GM15510 (cell line): ENCODE measurements around the gene PHF20.

Source experiments
- POLR2A ChIP-seq: IDR thresholded peaks from 3 replicates; pipeline ENCODE4 v1.6.1; 2011; ENCODE audit warnings: borderline replicate concordance; ENCODE audit not compliant: insufficient read length; ENCODE audit errors: extremely low read depth

The PHF20 gene

DNA sequence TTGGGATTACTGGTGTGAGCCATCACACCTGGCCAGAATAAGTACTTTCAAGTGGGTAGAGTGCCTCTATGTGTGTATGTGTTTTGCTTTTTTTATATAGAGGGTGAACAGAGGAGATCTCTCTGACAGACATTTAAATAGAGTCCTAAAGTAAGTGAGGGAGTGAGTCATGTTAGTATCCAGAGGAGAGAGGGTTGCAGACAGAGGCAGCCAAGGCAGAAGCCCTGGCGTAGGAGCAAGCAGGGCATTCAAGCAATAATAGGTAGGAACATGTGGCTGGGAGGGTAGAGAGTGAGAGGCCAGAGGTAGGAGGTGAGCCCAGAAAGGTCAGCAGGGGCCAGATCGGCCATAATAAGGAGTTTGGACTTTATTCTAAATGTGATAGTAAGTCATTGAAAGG, 48.9 kb downstream of the PHF20 start:
- TF ChIP-seq POLR2A: no peak

DNA sequence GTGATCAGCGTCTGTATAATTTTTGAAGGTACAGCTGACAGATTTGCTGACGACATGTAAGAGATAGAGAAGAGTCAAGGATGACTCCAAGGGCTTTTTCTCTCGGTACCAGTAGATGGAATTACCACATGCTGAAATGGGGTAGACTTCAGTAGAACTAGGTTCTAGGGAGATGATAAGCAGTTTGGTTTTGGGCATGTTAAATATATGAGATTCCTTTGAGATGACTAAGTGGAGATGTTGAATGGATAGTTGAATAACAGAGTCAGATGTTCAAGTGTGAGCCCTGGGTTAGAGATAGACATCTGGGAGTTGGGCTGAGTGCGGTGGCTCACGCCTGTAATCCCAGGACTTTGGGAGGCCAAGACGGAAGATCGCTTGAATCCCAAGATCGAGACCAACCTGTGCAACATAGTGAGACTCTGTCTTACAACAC, 50.0 kb downstream of the PHF20 start:
- TF ChIP-seq POLR2A: no peak

DNA sequence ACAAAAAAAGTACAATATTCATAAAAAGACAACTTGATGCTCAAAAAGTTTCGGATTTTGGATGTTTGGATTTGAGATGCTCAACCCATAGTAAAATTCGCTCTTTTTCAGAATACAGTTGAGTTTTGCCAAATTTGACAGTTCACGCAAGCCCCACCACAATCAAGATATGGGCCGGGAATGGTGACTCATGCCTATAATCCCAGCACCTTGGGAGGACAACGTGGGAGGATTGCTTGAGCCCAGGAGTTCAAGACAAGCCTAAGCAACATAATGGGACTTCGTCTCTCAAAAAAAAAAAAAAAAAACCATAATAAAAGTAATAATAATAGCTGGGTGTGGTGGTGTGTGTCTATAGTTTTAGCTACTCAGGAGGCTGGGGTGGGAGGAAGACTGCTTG, 51.3 kb downstream of the PHF20 start:
- no peak for TF ChIP-seq POLR2A

DNA sequence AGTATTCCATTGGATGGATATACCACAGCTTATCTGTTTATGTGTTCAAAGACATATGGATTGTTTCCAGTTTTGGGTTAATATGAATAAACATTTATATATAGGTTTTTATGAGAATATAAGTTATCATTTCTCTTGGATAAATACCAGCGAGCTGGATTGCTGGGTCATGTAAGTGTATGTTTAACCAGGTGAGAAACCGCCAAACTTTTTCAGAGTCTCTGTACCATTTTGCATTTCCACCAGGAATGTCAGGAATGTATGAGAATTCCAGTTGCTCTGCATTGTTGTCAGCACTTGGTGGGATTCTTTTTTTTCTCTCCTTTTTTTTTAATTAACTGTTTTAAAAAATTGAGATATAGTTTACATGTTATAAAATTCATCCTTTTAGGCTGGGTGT, 52.1 kb downstream of the PHF20 start:
- TF ChIP-seq POLR2A: no peak

DNA sequence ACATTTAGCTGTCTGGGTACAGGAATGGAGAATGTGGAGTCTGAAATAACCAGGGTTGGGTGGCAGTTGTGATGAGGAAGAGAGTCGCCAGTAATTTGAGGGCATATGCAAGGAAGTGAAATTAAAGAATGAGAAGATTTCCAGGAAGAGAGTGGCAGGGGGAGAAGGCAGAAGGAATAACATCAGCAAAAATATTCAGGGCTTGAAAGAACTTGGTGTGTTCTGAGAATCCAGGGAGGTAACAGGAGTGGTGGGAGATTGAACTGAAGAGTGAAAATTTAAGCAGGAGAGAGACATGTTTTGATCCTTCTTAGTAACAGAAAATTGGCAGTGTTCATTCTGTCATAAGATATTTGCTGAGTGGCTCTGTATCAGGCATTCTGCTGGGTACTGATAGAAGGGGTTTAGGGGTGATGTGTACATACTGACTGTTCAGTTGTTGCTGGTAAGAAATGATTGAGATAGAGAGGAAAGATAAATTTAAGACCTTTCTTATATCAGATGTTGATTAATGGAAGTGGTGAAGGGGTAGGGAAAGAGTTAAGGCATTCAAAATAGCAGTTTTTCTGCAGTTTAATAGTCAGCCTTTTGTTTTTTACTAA, 54.7 kb downstream of the PHF20 start:
- TF ChIP-seq POLR2A: no peak

DNA sequence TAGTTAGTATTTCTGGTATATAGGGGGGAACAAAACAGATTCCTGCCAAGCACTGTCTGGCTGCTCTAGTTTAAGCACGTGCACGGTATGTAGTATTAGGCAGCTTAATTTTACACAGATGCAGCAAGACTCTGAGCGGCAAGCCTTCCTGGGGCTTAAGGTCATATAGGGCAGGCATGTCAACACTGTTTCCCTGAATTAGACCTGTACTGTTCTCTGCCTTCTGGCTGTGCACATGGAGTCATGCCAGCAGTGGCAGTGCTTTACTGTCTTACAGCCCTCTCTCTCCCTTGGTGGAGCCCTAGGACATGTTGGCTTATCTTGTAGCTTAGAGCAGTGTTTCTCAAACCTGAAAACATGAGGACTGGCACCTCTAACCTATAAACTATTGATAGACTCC, 56.6 kb downstream of the PHF20 start:
- TF ChIP-seq POLR2A: no peak

DNA sequence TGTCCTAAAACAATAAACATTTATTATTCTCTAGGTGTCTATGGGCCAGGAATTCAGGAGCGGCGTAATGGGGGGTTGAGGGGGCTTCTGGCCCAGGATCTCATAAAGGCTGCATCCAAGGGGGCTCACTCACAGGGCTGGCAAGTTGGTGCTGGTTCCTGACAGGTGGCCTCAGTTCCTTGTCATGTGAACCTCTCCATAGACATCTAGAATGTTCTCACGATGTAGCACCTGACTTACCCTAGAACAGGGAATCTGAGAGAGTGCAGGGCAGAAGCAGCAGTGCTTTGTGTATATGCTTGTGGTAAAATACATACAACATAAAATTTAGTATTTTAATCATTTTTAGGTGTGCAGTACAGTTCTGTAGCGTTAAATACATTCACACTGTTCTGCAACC, 57.1 kb downstream of the PHF20 start:
- no peak for TF ChIP-seq POLR2A

DNA sequence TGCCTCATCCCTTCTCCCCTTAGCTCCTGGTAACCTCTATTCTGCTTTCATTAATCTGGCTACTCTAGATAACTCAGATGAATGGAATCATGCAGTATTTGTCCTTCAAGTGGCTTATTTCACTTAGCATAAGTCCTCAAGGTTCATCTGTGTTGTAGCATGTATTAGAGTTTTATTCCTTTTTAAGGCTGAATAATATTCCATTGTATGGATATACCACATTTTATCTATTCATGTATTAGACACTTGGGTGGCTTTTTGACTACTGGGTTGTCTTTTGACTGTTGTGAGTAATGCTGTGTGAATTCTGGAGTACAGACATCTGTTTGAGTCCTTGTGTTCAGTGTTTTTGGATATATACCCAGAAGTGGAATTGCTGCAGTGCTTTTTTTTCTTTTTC, 58.4 kb downstream of the PHF20 start:
- TF ChIP-seq POLR2A: no peak

DNA sequence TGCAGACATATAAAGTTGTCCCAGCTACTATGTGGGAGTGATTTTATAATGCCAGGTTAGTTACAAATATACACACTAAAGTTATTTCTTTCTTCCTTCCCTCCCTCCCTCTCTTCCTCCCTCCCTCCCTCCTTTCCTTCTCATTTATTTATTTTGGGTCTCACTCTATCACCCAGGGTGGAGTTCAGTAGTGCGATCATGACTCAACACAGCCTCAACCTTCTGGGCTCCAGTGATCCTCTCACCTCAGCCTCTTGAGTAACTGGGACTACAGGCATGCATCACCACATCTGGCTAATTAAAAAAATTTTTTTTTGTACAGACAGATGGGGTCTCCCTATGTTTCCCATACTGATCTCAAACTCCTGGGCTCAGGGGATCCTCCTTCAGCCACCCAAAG, 59.2 kb downstream of the PHF20 start:
- TF ChIP-seq POLR2A: no peak

DNA sequence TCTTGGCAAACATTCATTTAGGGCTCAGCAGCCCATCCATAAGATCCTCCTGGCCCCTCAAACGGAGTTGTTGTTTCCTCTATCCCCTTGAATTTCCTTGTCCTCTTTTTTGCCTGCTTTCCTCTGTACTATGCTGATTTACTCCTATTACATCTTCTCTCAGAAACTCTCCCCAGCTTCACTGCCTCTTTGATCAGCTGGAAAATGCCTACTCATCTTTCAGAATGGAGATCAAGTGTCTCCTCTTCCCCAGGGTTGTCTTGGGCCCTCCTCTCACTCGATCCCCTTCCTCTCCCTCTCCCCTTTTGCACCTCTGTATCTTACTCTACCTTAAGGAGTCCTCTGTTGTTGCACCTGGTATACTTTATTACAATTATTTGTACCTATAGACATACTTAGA, 60.2 kb downstream of the PHF20 start:
- TF ChIP-seq POLR2A: no peak

DNA sequence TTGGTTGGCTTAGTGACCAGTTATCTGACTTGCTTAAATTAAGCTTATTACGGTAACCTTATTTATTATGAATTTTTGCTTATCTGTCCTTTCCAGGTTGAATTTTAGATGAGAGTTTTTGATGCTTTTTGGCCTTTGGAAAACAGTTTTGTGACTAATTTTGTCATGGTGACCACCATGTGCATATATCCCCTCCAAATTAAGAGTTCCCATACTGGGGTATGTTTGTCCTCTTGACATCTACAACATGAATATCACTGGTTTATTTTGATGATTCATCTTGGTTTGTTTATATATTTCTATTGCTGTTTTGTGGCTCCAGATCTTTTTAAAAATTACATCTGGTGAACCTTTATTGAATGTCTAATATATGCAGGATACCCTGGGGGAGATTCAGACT, 61.4 kb downstream of the PHF20 start:
- TF ChIP-seq POLR2A: no peak

DNA sequence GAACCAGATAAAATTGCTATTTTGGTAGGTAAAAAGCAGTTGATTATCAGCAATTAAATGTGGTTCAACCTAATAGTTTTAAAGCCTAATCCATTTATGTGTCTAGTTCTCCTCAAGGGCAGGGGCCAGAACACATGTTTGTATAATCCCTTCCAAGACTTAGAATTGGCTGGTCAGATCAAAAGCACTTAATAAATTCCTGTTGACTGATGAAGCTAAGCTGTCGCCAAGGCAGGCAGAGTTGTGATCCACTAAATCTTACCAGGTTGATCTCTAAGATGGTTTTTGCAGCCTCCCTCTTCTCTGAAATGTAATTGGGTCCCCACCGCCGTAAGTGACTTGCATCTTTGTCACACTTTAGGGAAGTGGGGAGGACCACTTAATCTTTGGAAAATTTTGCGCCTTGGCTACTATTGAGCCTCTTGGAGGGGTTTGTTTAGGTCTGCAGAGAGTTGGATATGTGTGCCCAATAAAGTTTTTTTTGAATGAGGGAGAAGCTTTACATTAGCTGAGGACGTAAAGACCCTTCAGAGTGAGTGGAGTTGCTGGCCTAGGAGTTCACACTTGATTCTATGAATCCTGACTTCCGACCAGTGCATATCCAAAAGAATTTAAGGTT, 65.9 kb downstream of the PHF20 start:
- TF ChIP-seq POLR2A: no peak

DNA sequence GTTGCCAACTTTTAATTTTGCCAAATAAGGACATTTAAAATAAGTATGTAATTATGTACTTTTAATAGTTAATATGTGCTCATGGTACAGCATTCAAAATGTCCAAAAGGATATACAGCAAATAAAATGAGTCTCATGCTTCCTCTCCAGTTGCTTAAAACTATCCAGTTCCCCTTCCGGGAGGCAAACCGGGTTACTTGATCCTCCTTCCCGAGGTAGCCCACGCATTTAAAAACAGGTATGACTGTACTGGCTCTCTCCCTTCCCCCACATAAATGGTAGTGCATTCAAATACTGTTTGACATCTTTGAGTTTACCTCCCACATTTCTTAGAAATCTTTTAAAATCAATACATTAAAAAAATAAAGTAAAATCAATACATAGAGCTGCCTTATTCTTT, 66.4 kb downstream of the PHF20 start:
- no peak for TF ChIP-seq POLR2A

DNA sequence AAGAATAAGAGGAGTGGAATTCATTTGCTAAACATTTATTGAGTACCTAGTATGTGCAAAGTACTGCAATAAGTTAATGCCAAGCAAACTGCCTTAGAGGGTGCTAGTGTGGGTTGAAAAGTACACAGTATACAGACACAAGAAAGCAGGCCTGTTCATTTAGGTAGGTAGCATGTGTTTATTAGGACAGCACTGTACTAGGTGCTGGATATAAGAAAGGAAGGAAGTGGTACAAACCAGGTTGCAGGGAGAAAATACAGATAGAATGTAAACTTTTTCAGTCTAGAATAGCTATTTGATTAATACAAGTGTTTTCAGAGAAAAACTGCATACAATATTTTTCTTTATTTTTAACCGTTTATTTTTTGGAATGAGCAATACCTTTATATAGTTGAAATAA, 68.1 kb downstream of the PHF20 start:
- TF ChIP-seq POLR2A: no peak

DNA sequence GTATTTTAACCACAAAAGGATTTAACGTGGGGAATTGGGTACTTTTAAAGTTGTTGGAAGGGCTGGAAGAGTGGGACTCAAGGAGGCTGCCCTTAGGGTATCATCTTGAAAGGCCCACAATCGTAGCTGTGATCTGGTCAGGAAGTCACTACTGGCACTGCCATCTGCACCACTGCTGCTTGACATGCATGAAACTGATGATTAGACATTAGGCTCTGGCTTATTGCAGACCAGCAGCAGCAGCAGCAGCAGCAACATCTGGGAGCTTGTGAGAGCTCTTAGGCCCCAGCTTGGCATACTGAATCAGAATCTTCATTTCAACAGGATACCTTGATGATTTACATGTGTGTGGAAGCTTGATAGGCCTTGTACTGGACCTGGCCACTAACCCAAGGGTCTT, 68.6 kb downstream of the PHF20 start:
- TF ChIP-seq POLR2A: no peak

DNA sequence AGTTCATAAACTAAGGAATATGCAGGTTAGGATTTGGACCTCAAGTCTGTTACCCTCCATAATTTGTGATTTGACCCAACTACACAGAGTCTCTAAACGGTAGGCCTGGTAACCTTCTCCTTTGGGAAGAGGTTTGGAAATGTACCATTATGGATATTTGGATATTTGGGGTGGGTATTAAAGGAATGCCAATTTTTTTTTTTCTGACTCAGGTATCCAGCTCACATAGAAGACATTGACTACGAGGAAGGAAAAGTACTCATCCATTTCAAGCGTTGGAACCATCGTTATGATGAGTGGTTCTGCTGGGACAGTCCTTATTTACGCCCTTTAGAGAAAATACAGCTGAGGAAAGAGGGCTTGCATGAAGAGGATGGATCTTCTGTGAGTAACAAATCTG, 70.5 kb downstream of the PHF20 start:
- no peak for TF ChIP-seq POLR2A

DNA sequence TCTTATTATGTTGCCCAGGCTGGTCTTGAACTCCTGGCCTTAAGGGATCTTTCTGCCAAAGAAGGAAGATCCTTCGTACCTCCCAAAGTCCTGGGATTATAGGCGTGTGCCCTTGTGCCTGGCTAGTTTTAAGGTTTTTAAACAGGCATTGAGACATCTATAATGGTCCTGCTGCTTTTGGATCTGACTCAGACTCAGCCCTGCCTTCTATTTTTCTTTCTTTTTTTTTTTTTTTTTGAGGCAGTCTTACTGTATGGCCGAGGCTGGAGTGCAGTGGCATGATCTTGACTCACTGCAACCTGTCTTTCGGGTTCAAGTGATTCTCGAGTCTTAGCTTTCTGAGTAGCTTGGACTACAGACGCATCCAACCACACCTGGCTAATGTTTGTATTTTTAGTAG, 73.7 kb downstream of the PHF20 start:
- TF ChIP-seq POLR2A: no peak
